Measurements from ENCODE around the gene BPIFB1.

GRCh38 chr20:33299111-33299603 is 16.1 kb downstream of the BPIFB1 start:
- TF ChIP-seq CTCF (IDR thresholded peaks at IDR 0.05) (peak in 3 of 4 experiments; percentile 75 to 93 (median 84)), POLR2A (IDR thresholded peaks at IDR 0.05) (no peak), EP300 (IDR thresholded peaks at IDR 0.05) (no peak), POLR2AphosphoS5 (IDR thresholded peaks at IDR 0.05) (no peak)
